ENCODE measurements around the gene GRIK4.

- TF ChIP-seq CTCF (IDR thresholded peaks at IDR 0.05; ENCODE audit: poor library complexity, severe bottlenecking) (no peak), POLR2AphosphoS5 (IDR thresholded peaks at IDR 0.05) (no peak)
Observed at GRCh38 chr11:120655589-120655988, 144.0 kb downstream of the GRIK4 start.

All from neural cell (in vitro differentiated cells).